Measurements from ENCODE around the gene CCR5. TPM values are rescaled to one million over a fixed set of nuclear protein-coding genes. Genes with fewer than 3 reads are reported as not detected.

The CCR5 gene
- total and polyA plus RNA-seq, 2 of the 8 experiments (the other 6 are each of a cell fraction or from before 2014, with no cell fraction given): not detected

DNA sequence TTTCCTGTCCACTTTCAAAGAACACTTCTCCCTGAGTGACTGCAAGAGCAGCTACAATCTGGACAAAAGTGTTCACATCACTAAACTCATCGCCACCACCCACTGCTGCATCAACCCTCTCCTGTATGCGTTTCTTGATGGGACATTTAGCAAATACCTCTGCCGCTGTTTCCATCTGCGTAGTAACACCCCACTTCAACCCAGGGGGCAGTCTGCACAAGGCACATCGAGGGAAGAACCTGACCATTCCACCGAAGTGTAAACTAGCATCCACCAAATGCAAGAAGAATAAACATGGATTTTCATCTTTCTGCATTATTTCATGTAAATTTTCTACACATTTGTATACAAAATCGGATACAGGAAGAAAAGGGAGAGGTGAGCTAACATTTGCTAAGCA lies 38.1 kb downstream of the CCR5 start:
- DNase-seq (ENCODE audit: low read depth in 1 of 2, low spot score in 2 of 2): no peak
- no peak for TF ChIP-seq CBX5 (IDR thresholded peaks at IDR 0.05; ENCODE audit: low read depth, low read length)
- no peak for TF ChIP-seq USF2 (IDR thresholded peaks at IDR 0.05; ENCODE audit: low read length)
- TF ChIP-seq GTF2F1 (IDR thresholded peaks at IDR 0.05; ENCODE audit: borderline replicate concordance, low read depth, low read length): no peak
- no peak for TF ChIP-seq CEBPB (IDR thresholded peaks at IDR 0.05; ENCODE audit: low read depth, low read length)
- TF ChIP-seq KDM1A (IDR thresholded peaks at IDR 0.05; ENCODE audit: borderline replicate concordance, low read length): no peak

More for the DNA sequence above, 38.1 kb downstream of the CCR5 start:
- H3K4me3 ChIP-seq (ENCODE audit: extremely low read depth in 1 of 4, insufficient read depth in 2 of 4, low read depth in 3 of 4, low read length in 4 of 4): no peak overlapping the region
- H3K23ac ChIP-seq (ENCODE audit: insufficient read length): no peak overlapping the region
- no peak overlapping the region for H4K91ac ChIP-seq (replicated peaks; ENCODE audit: insufficient read length, low read length)
- H3K79me2 ChIP-seq (ENCODE audit: control insufficient read depth in 1 of 2, insufficient read depth in 2 of 2, low read length in 2 of 2): no peaks in the 10 kb centered on the region
- H2BK5ac ChIP-seq (ENCODE audit: low read depth, low read length): no peak overlapping the region
- no peaks in the 10 kb centered on the region for H3K4me1 ChIP-seq (replicated peaks in 1 of 4; ENCODE audit: control insufficient read depth in 3 of 4, insufficient read depth in 4 of 4, low read length in 3 of 4)
- no peak overlapping the region for H4K8ac ChIP-seq (ENCODE audit: extremely low read depth, insufficient read depth, low read length)
- no peaks in the 10 kb centered on the region for H3K79me1 ChIP-seq (ENCODE audit: low read depth, low read length)
- H4K20me1 ChIP-seq (replicated peaks in 1 of 2; ENCODE audit: control insufficient read depth in 1 of 2, insufficient read depth in 2 of 2, low read length in 2 of 2): no peaks in the 10 kb centered on the region
- no peaks in the 10 kb centered on the region for H3K36me3 ChIP-seq (ENCODE audit: control insufficient read depth in 2 of 4, insufficient read depth in 4 of 4, low read length in 3 of 4)
- no peak overlapping the region for H4K5ac ChIP-seq (ENCODE audit: insufficient read length, low read depth, low read length)
- CTCF ChIA-PET (ENCODE audit: partially characterized antibody): interaction anchor here (0.6 to 5.3 kb wide), 8 partner anchors 12 to 277 kb away, joined by 3 to 31 read pairs (median 8); partner anchors contain the start of gene CCR1
- POLR2A ChIA-PET (ENCODE audit: partially characterized antibody): no interaction called here
- H3K4ac ChIP-seq (replicated peaks; ENCODE audit: insufficient read length, low read depth, low read length): no peak overlapping the region
- no peak overlapping the region for H2BK15ac ChIP-seq (ENCODE audit: low read length)
- no peak overlapping the region for H2AK5ac ChIP-seq (ENCODE audit: low read depth, low read length)
- no peak overlapping the region for H2BK12ac ChIP-seq (ENCODE audit: low read depth, low read length)
- H3K27me3 ChIP-seq (replicated peaks in 1 of 4; ENCODE audit: control insufficient read depth in 3 of 4, extremely low read depth in 1 of 4, insufficient read depth in 3 of 4, low read length in 3 of 4): no peaks in the 10 kb centered on the region; a peak in 1 of 7 replicates
- H3K27ac ChIP-seq (ENCODE audit: low read depth, low read length): no peak overlapping the region
- H3K4me2 ChIP-seq (ENCODE audit: insufficient read depth in 1 of 2, low read depth in 2 of 2, low read length in 2 of 2): no peak overlapping the region
- H2BK20ac ChIP-seq (ENCODE audit: low read length): no peak overlapping the region
- 85% methylated on average over 7 of the region's 7 CpGs; no CpG with 5 or more reads in 1 of the 2 experiments for WGBS, 2 experiments (ENCODE audit: extremely low coverage in 1 of 2, insufficient coverage in 1 of 2, insufficient read length in 1 of 2, insufficient replicate concordance in 2 of 2, low coverage in 1 of 2, low lambda C conversion rate in 2 of 2, missing lambda C conversion rate in 1 of 2)
- H3K14ac ChIP-seq (ENCODE audit: insufficient read length): no peak overlapping the region
- H3K23me2 ChIP-seq (ENCODE audit: low read depth, low read length): no peaks in the 10 kb centered on the region
- FAIRE-seq: no peak
- no peak overlapping the region for H2AFZ ChIP-seq (ENCODE audit: low read length)
- no peak overlapping the region for H2BK120ac ChIP-seq (replicated peaks; ENCODE audit: low read depth, low read length)
- H3K9ac ChIP-seq (replicated peaks in 1 of 4; ENCODE audit: extremely low read depth in 1 of 4, low read depth in 3 of 4, low read length in 3 of 4): no peak overlapping the region
- no peak overlapping the region for H3K56ac ChIP-seq (replicated peaks; ENCODE audit: insufficient read length, low read depth, low read length)
- H3K9me3 ChIP-seq (ENCODE audit: insufficient read depth in 2 of 2, low read depth in 1 of 2, low read length in 1 of 2): no peaks in the 10 kb centered on the region
- no peak overlapping the region for H3K18ac ChIP-seq (ENCODE audit: extremely low read depth, low read length)
